GM20000 (cell line): ENCODE results near the gene TREML2.

Experiments
- DNase-seq: peaks from one replicate; pipeline ENCODE4 v3.0.0; 2012; ENCODE audit warnings: low spot score
- TF ChIP-seq, protein P1 (sequence below): IDR thresholded peaks from 2 replicates; pipeline ENCODE4 v1.5.1; 2012; ENCODE audit warnings: mild to moderate bottlenecking, control low read depth; ENCODE audit errors: extremely low read depth, missing control alignments

The TREML2 gene

DNA sequence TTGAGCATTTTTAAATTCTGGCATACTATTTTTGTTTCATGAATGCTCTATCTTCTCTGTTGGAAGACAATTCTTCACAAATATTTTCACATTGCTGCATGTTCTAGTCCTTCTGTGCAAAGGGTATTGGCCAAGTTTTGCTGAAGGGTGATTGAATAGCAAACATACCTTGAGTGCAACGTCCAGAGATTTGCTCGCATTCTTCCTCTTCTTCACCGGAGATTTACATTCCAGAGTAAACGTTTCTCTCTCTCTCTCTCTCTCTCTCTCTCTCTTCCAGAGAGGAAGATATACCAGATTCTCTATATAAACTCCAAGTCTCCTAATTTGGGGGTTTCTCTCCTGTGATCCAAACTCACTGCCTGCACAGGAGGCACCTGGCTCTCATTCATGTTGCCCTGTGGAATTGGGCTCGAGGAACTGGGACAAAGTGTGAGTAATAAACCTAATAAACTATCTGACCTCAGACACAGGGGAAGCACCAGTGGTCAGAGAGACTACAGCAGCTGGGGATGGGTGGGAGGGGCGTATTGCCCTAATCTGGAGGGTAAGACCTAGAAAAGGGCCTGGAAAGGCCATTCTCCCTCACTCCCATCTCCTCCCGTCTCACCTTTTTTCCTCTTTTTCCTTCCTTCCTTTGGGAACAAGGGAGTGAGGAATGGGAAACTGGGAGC, 45.7 kb downstream of the TREML2 start:
- TF ChIP-seq, protein P1, sequence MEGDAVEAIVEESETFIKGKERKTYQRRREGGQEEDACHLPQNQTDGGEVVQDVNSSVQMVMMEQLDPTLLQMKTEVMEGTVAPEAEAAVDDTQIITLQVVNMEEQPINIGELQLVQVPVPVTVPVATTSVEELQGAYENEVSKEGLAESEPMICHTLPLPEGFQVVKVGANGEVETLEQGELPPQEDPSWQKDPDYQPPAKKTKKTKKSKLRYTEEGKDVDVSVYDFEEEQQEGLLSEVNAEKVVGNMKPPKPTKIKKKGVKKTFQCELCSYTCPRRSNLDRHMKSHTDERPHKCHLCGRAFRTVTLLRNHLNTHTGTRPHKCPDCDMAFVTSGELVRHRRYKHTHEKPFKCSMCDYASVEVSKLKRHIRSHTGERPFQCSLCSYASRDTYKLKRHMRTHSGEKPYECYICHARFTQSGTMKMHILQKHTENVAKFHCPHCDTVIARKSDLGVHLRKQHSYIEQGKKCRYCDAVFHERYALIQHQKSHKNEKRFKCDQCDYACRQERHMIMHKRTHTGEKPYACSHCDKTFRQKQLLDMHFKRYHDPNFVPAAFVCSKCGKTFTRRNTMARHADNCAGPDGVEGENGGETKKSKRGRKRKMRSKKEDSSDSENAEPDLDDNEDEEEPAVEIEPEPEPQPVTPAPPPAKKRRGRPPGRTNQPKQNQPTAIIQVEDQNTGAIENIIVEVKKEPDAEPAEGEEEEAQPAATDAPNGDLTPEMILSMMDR = no peak
- no peak for DNase-seq

DNA sequence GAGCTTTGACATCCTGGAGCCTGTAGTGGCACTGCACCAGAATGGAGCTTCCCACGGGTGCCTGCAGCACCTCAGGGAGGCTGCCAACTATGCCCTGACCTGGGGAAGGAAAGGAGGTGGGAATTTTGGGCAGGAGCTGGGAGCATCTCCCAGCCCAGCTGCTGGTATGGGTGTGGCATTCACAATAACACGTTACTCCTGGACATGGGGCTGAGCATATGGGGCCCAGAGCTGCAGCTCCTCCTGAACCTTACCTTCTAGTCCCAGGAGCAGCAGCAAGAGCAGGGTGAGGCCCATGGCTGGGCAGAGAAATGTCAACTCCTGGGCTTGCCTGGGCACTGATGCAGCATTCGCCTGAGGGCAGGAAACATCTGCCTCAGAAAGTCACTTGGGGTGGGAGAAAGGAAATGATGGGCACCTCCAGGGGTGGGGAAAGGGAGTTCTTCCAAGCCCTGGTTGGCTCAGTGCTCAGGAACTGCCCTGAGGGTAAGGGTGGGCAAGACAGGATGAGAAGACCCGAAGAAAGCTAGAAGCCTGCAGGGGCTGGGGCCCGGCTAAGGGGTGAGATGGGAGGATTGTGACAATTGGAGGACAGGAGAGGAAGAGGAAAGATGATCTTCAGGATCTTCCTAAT, 46.8 kb downstream of the TREML2 start, which contains the start of gene TREML1:
Gene TREML1, minus strand, starts transcription at position 356 of the 634 bp plus-strand sequence. Its CDS starts 59 bp downstream, at position 297.
- TF ChIP-seq, protein P1 = no peak
- DNase-seq = no peak

DNA sequence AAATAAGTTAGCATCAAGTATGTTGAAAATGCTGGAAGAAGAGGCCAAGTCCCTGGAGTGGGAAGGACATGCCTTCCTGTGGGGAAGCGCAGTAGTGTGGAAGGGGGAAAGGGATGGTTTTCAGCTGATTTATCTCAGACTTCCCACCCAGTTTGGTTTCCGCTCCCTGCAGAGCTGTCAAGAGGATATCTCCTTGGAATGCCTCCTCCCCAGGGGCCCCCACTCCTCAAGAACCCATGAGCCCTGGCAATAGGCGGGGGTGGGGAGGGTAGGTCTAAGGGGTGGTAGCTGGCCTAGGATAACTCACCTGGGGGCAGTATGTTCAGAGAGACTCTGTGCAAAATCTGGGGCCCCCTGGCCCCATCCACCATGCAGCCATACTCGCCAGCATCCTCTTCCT, 47.5 kb downstream of the TREML2 start:
- DNase-seq = no peak
- TF ChIP-seq, protein P1 = no peak

DNA sequence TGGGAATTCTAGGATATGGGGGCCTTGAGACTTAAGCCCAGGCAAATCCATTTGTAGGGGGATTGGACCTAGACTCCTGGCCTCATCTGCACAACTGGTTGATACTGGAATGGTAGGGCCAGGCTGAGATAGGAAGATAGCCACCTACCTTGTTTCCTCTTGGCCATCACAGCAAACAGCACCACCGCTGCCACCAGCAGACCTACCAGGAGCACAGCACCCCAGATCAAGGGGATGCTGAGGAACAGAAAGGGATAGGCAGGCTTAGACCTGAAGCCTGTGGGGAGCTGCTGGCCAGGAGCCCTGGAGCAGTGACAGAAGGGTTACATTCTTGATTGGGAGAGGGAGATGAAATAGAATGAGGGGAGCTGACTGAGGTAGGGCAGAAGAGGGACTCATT, 50.3 kb downstream of the TREML2 start:
- TF ChIP-seq, protein P1 = no peak
- no peak for DNase-seq

DNA sequence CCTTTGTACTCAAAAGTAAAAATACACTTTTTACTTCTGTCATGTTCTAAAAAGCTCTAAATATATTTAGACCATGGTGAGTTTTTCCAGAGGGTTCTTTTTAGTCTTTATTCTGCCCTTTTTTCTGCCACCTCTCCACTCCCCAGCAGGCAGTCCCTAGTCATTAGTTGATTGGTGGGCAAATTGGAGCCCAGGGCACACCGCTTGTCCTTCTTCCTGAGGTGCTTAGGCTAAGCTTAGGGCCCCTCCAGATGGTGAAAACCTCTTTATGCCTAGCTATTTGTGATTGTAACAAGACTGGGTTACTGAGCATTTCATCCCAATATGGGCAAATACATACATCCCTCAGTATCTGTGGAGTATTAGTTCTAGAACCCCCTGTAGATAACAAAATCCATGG, 53.0 kb downstream of the TREML2 start:
- DNase-seq = no peak
- TF ChIP-seq, protein P1 = no peak
